ENCODE data around the gene SLU7.

GRCh38 chr5:160463740-160464465, 45.0 kb upstream of the SLU7 start:
- no peak for TF ChIP-seq CTCF (IDR thresholded peaks at IDR 0.05)
- no peak for TF ChIP-seq EP300 (IDR thresholded peaks at IDR 0.05)
